HEK293 (cell line): ENCODE measurements around the gene FAM177B.

Experiments
- CTCF ChIA-PET: fragments of 350-600 bp; formaldehyde crosslinking; extraction: SDS; loops from one replicate; lab custom pipeline; 2021; ENCODE audit warnings: antibody characterized with exemption; lab: Yijun Ruan, JAX
- POLR2A ChIA-PET: fragments of 300-600 bp; formaldehyde crosslinking; extraction: SDS; loops from one replicate; lab custom pipeline; 2020; ENCODE audit warnings: antibody characterized with exemption, inconsistent platforms; lab: Yijun Ruan, JAX
- H3K27ac ChIP-seq: fragments of 200-500 bp; sonication (Bioruptor generic); 2 replicates; pipeline ENCODE4 v1.5.1; 2014; ENCODE audit warnings: low read depth, low read length, control low read depth, inconsistent platforms; ENCODE audit errors: extremely low read depth
- H3K36me3 ChIP-seq, 2 experiments: fragments of 200-500 bp in 1 of 2; sonication (Bioruptor generic) in 1 of 2; 1 replicate in 1 of 2; 2 replicates in 1 of 2; pipeline ENCODE4 v1.5.1; 2014 to 2017; ENCODE audit warnings: inconsistent platforms in 2 of 2, low read length in 2 of 2; ENCODE audit not compliant: control insufficient read depth in 2 of 2, insufficient read depth in 1 of 2
- H3K4me1 ChIP-seq: fragments of 200-500 bp; sonication (Bioruptor generic); 2 replicates; pipeline ENCODE4 v1.5.1; 2014; ENCODE audit warnings: mild to moderate bottlenecking, low read length, inconsistent platforms; ENCODE audit not compliant: control insufficient read depth, insufficient read depth
- H3K4me3 ChIP-seq: 2 replicates; pipeline ENCODE4 v1.5.1; 2011; ENCODE audit warnings: low read depth, mild to moderate bottlenecking, control low read depth, low read length, moderate library complexity
- H3K9me3 ChIP-seq: fragments of 200-500 bp; sonication (Bioruptor generic); 2 replicates; pipeline ENCODE4 v1.5.1; 2014; ENCODE audit warnings: low read depth, low read length, inconsistent platforms; ENCODE audit not compliant: control insufficient read depth, insufficient read depth
- GLI4 ChIP-seq: fragments of 450-650 bp; formaldehyde crosslinking; IDR thresholded peaks from 2 replicates; pipeline ENCODE4 v1.5.1; 2016; ENCODE audit warnings: missing biosample characterization, missing genetic modification characterization
- HOXC10 ChIP-seq: sonication (generic); formaldehyde crosslinking; IDR thresholded peaks from 2 replicates; pipeline ENCODE4 v1.8.1; 2023; ENCODE audit warnings: mild to moderate bottlenecking, missing genetic modification reagents
- IKZF3 ChIP-seq: fragments of 450-650 bp; IDR thresholded peaks from 2 replicates; pipeline ENCODE4 v1.5.0; 2018; ENCODE audit warnings: missing biosample characterization, mild to moderate bottlenecking, missing genetic modification characterization, moderate library complexity
- KLF10 ChIP-seq: fragments of 450-650 bp; IDR thresholded peaks from 2 replicates; pipeline ENCODE4 v1.5.1; 2018; ENCODE audit warnings: missing biosample characterization, mild to moderate bottlenecking, missing genetic modification characterization
- SCRT1 ChIP-seq: fragments of 450-650 bp; formaldehyde crosslinking; IDR thresholded peaks from 2 replicates; pipeline ENCODE4 v1.5.1; 2016; ENCODE audit warnings: missing biosample characterization, missing genetic modification characterization, borderline replicate concordance
- ZNF10 ChIP-seq: fragments of 450-650 bp; formaldehyde crosslinking; IDR thresholded peaks from 2 replicates; pipeline ENCODE4 v1.5.1; 2017; ENCODE audit warnings: missing biosample characterization, missing genetic modification characterization
- ZNF169 ChIP-seq: fragments of 450-650 bp; formaldehyde crosslinking; IDR thresholded peaks from 2 replicates; pipeline ENCODE4 v1.5.1; 2016; ENCODE audit warnings: missing biosample characterization, missing genetic modification characterization
- ZNF280C ChIP-seq: fragments of 450-650 bp; formaldehyde crosslinking; IDR thresholded peaks from 2 replicates; pipeline ENCODE4 v1.5.1; 2016; ENCODE audit warnings: missing biosample characterization, missing genetic modification characterization
- ZNF48 ChIP-seq: fragments of 450-650 bp; formaldehyde crosslinking; IDR thresholded peaks from 2 replicates; pipeline ENCODE4 v1.5.1; 2016; ENCODE audit warnings: missing biosample characterization, missing genetic modification characterization
- ZNF558 ChIP-seq: fragments of 450-650 bp; formaldehyde crosslinking; IDR thresholded peaks from 2 replicates; pipeline ENCODE4 v1.5.1; 2016; ENCODE audit warnings: missing biosample characterization, missing genetic modification characterization
- ZNF560 ChIP-seq: fragments of 450-650 bp; formaldehyde crosslinking; IDR thresholded peaks from 2 replicates; pipeline ENCODE4 v1.5.1; 2017; ENCODE audit warnings: missing biosample characterization, missing genetic modification characterization, borderline replicate concordance
- ZNF654 ChIP-seq: fragments of 450-650 bp; formaldehyde crosslinking; IDR thresholded peaks from 2 replicates; pipeline ENCODE4 v1.5.1; 2016; ENCODE audit warnings: low read depth, missing biosample characterization, missing genetic modification characterization
- TF ChIP-seq, protein P1 (sequence below): fragments of 450-650 bp; formaldehyde crosslinking; IDR thresholded peaks from 2 replicates; pipeline ENCODE4 v1.5.1; 2016; ENCODE audit warnings: missing biosample characterization, missing genetic modification characterization, borderline replicate concordance
- TF ChIP-seq, protein P2 (sequence below): fragments of 450-650 bp; formaldehyde crosslinking; IDR thresholded peaks from 2 replicates; pipeline ENCODE4 v1.5.1; 2016; ENCODE audit warnings: missing biosample characterization, missing genetic modification characterization
- TF ChIP-seq, protein P3 (sequence below): fragments of 450-650 bp; formaldehyde crosslinking; IDR thresholded peaks from 2 replicates; pipeline ENCODE4 v1.5.1; 2016; ENCODE audit warnings: missing biosample characterization, missing genetic modification characterization

Gene FAM177B

DNA sequence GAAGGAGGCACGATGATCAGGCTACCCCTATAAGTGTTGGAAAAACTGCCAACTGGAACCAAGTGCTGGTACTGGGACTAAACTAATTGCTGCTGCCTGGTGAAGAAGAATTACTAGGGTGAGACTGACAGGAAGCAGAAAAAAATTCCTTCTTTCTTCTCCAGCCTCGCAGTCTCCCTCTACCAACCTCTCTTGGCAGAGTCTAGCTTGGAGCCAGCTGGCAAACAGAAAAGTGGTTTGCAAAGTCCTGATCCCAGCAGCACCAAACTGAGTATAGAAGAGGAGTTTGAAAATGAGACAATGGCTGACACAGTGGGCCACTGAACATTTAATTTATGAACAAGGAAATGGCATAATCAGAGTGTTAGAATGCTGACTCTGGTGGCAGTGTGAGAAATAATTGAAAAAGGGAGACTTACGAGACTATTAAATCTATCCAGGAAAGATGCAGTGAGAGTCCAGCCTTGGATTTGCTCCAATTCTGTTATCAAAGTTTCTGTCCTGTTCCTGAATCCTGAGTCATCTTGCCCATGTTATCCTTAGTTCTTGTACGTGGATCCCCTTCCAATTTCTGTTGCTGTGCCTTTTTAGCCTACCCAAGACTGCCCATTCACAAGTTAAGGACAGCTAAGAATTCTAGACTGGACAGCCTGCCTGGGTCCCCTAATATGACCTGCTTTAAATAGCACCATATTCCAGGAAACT lies 54.2 kb downstream of the FAM177B start (continued):
- TF ChIP-seq, protein P1, sequence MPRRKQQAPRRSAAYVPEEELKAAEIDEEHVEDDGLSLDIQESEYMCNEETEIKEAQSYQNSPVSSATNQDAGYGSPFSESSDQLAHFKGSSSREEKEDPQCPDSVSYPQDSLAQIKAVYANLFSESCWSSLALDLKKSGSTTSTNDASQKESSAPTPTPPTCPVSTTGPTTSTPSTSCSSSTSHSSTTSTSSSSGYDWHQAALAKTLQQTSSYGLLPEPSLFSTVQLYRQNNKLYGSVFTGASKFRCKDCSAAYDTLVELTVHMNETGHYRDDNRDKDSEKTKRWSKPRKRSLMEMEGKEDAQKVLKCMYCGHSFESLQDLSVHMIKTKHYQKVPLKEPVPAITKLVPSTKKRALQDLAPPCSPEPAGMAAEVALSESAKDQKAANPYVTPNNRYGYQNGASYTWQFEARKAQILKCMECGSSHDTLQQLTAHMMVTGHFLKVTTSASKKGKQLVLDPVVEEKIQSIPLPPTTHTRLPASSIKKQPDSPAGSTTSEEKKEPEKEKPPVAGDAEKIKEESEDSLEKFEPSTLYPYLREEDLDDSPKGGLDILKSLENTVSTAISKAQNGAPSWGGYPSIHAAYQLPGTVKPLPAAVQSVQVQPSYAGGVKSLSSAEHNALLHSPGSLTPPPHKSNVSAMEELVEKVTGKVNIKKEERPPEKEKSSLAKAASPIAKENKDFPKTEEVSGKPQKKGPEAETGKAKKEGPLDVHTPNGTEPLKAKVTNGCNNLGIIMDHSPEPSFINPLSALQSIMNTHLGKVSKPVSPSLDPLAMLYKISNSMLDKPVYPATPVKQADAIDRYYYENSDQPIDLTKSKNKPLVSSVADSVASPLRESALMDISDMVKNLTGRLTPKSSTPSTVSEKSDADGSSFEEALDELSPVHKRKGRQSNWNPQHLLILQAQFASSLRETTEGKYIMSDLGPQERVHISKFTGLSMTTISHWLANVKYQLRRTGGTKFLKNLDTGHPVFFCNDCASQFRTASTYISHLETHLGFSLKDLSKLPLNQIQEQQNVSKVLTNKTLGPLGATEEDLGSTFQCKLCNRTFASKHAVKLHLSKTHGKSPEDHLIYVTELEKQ = no peak
- TF ChIP-seq HOXC10 (CRISPR knock-in tag) (no peak), ZNF169 (tag by site-specific recombination) (no peak), ZNF560 (tag by site-specific recombination) (no peak), GLI4 (tag by site-specific recombination) (no peak), ZNF558 (no peak), ZNF280C (tag by site-specific recombination) (no peak), SCRT1 (tag by site-specific recombination) (no peak), ZNF48 (tag by site-specific recombination) (no peak)
- TF ChIP-seq, protein P2, sequence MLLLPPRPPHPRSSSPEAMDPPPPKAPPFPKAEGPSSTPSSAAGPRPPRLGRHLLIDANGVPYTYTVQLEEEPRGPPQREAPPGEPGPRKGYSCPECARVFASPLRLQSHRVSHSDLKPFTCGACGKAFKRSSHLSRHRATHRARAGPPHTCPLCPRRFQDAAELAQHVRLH (tag by site-specific recombination) = no peak

DNA sequence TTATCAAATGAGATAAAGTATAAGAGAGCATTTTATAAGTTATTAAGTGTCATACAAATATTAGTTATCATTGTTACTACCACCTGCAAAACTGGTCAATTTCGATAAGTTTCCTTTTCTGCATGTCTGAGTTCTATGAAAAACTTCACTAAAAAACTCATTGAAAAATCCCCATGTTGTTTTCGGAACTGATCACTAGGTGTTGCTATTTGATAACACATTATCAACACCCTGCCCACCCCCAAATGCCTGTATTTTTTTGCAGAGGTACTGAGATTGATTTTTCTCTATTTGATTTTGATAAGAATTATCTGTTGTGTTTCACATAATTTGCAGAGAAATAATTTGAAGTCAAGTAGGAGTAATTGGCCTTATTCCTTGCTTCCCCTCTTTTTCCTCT lies 55.7 kb downstream of the FAM177B start:
- H3K9me3 ChIP-seq = no peaks in the 10 kb centered on the region
- POLR2A ChIA-PET = no interaction called here
- TF ChIP-seq ZNF10 (tag by site-specific recombination) = no peak
- TF ChIP-seq IKZF3 (tag by site-specific recombination) = no peak
- TF ChIP-seq, protein P3, sequence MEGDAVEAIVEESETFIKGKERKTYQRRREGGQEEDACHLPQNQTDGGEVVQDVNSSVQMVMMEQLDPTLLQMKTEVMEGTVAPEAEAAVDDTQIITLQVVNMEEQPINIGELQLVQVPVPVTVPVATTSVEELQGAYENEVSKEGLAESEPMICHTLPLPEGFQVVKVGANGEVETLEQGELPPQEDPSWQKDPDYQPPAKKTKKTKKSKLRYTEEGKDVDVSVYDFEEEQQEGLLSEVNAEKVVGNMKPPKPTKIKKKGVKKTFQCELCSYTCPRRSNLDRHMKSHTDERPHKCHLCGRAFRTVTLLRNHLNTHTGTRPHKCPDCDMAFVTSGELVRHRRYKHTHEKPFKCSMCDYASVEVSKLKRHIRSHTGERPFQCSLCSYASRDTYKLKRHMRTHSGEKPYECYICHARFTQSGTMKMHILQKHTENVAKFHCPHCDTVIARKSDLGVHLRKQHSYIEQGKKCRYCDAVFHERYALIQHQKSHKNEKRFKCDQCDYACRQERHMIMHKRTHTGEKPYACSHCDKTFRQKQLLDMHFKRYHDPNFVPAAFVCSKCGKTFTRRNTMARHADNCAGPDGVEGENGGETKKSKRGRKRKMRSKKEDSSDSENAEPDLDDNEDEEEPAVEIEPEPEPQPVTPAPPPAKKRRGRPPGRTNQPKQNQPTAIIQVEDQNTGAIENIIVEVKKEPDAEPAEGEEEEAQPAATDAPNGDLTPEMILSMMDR (tag by site-specific recombination) = peak; percentile 51; the same call in 1 of the 2 replicates
- peak; percentile 75 for TF ChIP-seq ZNF654 (tag by site-specific recombination)
- 0 out of 2 replicates have a peak, but pooled peaks have one; percentile 37 for TF ChIP-seq KLF10
- CTCF ChIA-PET = interaction anchor here (0.7 to 1.7 kb wide), 19 partner anchors 27 to 1125 kb away, joined by 3 to 23 read pairs (median 5); no protein-coding TSS in a partner anchor
- H3K36me3 ChIP-seq = no peaks in the 10 kb centered on the region
- no peak overlapping the region for H3K27ac ChIP-seq
- H3K4me3 ChIP-seq = no peak overlapping the region
- no peaks in the 10 kb centered on the region for H3K4me1 ChIP-seq
